Frontal cortex (tissue), 4 donors: Measurements from ENCODE around the gene PLCH1. TPM values are rescaled to one million over a fixed set of nuclear protein-coding genes. Genes with fewer than 3 reads are reported as not detected.

ENCODE experiments used
- DNase-seq, 2 donors: peaks; one replicate each; pipeline ENCODE4 v3.0.0; 2012; ENCODE audit warnings: low spot score in 2 of 2
- FAIRE-seq: peaks from 2 replicates; lab custom pipeline; 2012; peaks lifted over from hg19 to GRCh38; lab: Jason Lieb, UNC
- total RNA-seq: library from RNA; depleted of rRNA; stranded (reverse); fragments of >200 nt; gene quantifications from one replicate; pipeline ENCODE4 v1.2.3, GENCODE V29; 2014
- donor health status: control.
- donor health status: control.
- donor health status: control.

Gene PLCH1
- total RNA-seq, 1 donor from 2014 or later, result 19.2 TPM

DNA sequence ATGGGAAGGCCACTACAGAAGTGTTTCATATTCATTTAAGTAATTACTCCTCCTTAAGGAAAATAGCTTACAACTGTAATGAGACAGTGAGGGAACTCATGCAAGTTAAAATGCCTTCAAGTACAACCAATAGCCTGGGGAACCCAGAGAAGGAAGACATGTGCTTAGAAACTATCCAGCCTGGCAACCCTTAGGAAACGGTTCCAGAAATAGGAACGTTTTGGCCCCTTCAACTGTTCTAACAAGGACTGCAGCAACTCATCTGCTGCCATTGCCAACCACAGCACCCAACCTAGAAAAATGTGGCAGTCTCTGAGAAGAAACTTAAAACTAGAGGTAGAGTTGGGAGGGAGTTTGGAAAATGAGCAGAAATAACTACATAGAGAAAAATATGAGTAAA is 303.8 kb downstream of the PLCH1 start:
- DNase-seq (no peak), FAIRE-seq (no peak)

DNA sequence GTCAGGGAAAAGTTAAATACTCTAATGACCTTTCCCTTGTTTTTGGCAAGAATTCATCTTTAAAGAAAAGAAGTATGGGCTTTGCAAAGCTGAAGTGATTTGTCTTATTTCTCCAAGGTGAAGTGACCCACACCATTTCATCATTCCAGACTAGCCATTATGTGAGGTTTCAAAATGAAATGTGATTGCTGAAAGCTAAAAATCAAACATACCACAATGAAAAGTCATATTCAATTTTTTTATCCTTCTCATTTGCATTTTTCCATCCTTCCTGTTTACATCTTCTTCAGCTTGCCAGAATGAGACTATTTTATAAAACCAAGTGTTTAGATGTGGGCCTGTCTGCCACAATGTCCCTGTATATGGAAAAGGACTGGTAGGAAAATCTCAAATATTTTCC is 309.1 kb downstream of the PLCH1 start:
- DNase-seq, result no peak
- FAIRE-seq, result no peak

DNA sequence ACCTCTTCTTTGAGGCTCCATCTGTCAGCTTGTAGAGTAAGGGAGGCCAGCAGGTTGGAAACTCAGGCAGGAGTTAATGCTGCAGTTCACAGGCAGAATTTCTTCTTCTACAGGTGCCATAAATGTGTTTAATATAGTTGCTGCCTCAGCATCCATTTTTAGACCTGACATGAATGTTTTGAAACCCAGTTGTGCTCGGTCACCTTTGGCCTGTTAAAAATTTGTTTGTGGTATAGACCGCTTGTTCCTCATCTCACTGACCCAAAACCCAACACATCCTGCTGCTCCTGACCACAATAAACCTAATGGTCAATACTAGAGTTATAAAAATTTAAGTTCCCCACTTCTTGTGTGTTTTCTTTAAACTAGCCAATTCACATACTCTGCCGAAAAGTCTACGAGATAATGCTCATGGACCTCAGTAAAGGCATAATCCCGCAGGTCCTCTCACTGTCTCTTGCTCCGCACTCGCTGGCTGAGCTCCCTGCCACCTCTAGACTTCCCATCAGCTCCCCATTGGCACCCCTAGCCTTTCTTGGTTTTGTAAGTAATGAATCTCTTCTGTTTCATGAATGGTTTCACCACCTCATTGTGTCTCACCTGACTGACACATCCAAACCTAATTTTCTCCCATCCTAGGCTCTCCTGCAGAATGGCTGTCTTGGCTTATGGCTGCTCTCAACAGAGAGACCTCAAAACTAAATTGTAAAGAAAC is 312.9 kb downstream of the PLCH1 start:
- FAIRE-seq (no peak), DNase-seq (no peak)

DNA sequence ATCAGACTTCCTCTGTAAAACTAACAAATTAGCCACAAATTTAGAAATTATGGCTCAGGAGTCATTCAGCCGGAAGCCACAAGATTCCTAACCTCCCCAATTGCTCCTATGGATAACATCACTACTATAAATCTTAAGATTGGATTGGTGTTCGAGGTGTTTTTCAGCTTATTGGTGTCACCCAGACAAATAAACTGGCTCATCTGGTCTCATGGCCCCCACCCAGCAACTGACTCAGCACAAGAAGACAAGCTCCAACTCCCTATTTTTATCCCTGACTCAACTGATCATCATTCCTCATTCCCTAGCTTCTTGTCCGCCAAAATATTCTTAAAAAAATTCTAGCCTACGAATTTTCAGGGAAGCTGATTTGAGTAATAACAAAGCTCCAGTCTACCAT is 316.3 kb downstream of the PLCH1 start:
- no peak for FAIRE-seq

DNA sequence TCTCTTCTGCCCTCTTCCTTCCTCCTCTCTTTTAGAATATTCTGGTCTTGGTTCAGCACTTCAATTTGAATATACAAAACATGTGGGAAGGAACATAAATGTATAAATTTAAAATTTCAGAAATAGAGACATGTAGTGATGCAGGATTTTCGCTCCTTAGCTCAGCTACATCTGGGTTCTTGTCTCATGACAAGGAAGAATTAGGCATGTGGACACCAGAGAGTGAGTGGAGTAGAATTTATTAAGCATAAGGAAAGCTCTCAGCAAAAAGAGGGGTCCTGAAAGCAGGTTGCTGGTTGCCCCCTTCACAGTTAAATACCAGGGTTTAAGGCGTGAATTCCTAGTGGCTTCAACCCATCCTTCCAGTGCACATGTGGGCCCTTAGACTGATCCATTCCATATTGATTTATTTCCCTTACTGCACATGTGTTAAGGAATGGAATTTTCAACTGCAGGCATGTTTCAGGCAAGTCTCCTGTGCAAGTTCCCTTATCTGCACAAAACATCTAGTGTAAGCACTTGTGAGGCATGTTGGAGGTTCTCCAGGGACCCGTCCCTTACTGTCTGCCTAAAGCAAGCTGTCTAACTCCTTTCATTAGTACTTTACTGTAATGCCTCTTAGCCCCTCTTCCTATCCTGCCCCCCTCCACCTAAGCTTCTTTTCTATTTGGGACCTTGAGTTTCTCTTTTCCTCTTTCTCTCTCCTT is 318.2 kb downstream of the PLCH1 start:
- FAIRE-seq, result no peak
- DNase-seq, result no peak

More for the DNA sequence above, 316.3 kb downstream of the PLCH1 start:
- no peak for DNase-seq

DNA sequence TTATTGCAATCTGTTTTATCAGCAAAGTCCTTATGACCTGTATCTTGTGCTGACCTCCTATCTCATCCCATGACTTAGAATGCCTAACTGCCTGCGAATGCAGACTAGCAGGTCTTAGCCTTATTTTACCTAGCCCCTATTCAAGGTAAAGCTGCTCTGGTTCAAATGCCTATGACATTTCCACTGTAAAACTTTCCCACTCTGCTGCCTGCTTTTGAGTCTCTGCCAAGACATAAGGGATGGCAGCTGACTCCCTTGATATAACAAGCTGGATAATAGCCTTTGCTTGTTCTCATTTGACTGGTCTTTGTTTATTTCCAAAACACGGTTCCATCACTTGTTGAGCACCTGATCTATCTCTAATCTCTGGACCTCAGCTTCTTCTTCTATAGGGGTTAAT is 319.5 kb downstream of the PLCH1 start:
- FAIRE-seq (no peak), DNase-seq (no peak)

DNA sequence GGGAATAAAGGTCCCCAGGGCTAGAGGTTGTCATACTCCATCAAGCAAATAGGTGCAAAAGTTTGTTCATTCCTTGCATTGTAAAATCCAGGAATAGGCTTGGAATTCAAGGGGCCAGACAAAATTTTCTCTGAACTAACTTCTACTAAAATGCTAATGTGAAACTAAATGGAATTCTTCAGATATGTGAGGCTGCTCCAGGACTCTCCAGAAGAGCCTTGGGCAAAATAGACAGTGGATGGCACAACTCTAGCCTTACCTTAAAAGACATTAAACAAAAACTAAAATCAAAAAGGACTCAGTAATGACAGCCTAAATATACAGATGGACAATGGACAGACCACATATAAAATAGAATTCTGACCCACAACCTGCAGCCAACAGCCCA is 320.6 kb downstream of the PLCH1 start:
- no peak for FAIRE-seq
- no peak for DNase-seq

DNA sequence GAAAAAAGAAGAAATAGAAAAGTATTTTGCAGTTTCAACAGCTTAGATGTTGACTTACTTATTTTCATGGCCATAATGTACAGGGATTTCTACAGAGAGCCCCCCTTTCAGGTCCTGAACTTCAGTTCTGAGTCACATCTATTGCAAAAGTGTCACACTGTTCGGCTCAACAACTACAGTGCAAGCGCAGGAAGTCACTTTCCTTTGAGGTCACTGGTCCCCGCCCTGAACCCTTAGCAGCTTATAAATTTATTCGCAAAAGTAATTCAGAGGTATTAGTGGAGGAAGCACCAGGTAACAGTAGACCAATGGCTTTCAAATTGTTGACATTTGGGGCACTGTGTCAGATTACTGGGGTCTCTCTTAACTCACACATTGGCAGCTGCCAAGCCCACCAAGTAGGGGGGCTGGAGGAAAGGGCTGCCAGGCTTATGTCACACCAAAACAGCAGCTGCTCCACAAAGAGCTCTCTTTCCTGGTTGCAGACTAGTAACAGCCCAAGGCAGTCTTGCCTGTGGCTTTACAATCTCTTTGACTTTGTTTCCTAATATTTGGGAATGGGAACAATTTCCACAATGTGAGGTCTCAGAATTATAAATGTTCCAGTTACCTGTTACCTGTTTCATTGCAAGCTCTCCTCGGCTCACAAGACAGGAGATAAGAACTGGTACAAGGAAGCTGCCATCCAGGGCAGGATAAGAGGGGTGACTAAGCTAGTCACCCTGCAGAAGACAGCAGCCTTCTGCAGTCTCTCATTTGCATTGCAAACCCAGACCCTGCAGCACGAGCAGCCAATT is 321.1 kb downstream of the PLCH1 start:
- no peak for FAIRE-seq
- no peak for DNase-seq

DNA sequence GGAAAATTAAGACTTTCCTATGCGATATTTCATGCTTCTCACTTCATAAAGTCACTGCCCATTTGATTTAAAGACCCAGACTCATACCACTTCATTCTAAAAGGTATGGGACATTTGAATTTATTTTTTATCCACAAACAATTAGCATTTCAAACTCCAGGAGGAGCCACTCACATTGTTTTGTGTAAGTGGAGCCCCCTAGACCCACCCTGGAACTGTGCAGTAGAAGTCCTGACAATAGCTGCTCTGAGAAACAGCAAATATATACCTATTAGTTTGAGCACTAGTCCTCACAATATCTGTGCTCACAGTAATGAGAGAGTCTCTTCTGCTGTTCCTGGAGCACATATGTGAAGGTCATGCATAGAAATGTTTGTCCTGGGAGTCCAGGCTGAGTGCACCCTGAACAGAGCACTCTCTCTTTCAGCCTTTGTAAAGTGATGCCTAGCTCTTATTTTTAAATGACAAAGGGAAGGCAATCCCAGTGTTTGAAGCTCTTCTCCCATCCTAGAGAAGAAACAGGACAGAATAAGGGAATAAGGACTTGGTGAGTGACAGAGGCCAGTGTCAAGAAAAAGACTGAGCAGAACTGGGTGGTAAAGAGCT is 323.9 kb downstream of the PLCH1 start:
- FAIRE-seq, result no peak
- DNase-seq, result no peak

DNA sequence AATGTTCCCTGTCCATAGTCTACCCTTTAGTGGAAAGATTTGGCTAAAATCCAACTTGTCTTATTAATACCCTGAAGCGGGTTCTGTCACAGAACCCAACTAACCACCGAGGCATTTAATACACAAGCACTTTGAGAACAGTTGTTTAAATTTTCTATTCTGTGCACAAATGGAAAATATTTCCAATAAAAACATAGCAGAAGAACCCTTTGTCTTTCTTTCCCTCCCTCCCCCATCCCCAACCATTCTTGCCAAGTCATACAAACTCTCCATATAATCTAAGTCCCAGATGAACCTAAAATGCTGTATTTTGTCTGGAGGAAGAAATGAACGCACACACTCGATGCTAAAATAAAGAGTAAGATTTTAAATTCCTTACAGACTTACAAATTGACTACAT is 324.5 kb downstream of the PLCH1 start:
- FAIRE-seq (no peak), DNase-seq (no peak)

DNA sequence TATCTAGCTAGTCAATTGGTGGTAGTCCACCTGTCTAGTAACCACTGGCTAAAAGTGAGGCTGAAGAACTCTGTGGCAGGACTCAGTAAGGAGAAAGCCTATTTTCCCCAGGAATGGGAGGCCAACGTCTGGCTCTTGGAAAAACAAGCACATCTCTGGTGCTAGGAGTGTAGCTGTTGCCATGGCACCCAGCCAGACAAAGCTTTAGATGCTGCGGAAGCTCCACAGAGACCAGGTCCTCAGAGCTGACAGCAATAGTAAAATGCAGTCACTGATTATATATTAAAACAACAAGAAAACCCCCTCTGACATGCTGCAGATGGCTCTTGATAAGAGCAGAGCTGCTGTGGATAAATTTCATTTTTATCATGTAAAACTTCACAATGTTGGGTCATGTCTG is 326.5 kb downstream of the PLCH1 start:
- peak in 1 of 2 donors; percentile 10 for DNase-seq
- FAIRE-seq, result no peak

DNA sequence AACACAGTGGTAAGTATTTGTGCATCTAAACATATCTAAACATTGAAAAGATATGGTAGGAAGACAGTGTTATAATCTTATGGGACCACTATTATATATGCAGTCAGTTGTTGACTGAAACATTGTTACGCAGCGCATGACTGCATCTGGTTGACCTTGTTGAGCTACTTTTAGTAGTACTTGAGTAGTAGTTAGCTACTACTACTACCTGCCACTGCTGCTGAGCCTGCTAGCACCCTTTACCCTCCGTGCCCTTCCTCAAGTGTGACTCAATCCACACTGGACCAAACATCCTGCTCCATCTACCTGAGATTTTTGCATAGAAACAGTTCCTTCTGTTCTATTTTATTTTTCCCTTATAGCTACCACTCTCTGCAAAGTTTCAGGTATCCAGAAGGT is 327.8 kb downstream of the PLCH1 start:
- DNase-seq (no peak), FAIRE-seq (no peak)

DNA sequence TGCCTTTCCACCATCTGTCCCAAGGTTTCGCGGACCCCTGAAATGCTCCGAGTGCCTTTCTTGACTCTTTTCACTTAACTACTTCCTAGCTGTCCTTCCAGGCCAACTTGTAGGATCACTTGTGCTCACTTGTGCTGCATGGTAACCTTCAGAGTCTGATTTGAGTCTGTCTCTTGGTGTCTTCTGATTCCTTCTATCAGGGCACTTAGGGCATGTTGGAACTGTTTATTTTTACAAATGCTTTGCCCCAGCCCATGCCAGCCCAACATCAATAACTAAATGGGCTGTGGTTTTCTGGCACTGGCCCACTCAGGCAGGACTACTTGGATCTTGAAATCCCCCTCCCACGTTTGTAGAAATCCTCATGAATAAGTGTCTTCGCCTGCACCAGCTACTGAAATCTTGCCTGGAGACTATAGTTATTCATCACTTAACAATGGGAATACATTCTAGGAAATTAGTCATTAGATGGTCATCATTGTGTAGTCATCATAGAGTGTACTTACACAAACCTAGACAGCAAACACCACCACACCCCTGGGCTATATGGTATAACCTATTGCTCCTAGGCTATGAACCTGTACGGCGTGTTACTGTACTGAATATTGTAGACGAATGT is 328.3 kb downstream of the PLCH1 start:
- FAIRE-seq, result no peak
- DNase-seq, result no peak

DNA sequence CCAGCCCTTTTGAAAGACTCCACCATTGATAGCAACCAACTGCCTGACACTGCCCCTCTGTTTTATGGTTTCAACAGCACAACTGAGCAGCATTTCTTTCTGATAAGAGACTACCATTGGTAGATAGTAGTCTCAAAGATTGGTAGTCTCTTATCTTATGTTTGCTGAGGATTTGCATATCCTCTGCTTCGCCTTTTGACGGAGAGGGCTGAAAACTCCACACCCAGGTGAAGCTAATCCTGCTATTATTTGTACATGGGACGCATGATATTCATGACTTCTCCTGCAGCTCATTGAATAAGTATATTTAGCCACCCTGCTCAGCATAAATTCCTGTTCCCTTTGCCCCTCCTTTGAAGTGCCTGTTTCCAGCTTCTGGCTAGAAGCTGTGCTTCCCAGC is 332.0 kb downstream of the PLCH1 start:
- no peak for FAIRE-seq
- no peak for DNase-seq

DNA sequence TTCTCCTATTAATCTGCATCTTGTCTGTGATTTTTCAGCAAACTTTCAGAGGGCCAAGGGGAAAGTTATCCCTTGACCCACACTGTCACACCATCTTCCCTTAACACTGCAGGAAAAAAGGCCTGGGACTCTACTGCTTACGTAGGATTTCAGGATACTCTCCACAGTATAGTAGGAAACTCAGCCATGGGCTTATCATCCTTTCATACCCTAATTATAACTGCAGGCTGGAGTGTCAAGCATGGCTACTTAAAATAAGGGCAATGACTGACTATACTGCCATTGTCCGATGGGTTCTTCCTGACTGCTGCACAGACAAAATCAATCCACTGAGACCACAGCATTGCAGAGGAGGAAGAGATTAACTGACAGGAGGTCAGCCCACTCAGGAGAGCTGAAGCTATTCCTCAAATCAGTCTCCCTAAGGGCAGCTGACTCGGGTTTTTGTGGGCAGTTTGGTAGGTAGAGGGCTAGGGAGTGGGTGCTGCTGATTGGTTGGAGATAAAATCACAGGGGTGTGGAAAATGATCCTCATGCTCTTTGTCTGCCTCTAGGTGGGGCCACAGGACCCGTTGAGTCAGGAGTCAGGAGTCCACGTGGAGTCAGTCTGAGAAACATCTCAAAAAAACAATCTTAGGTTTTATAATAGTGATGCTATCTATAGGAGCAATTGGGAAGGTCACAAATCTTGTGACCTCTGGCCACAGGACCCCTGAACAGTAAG is 333.2 kb downstream of the PLCH1 start:
- DNase-seq (no peak), FAIRE-seq (no peak)

DNA sequence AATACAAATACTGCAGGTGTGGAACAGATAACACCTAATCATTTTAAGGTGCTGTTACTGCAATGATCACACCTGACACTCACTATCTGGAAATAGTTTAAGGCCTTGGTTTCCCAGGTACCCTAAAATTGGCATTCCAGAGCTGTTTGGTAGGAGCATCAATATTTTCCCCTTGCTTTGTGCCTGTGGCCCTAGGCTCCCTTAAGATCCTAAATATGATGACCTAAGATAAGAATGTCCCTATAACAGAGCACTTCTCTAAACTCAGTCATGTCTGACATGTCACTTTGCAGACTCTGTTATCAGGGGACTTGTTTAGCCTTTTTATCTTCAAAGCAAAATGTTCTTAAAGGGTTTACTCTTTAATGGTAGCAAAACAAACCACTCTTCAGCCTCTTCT is 335.5 kb downstream of the PLCH1 start:
- no peak for FAIRE-seq
- DNase-seq, result no peak

DNA sequence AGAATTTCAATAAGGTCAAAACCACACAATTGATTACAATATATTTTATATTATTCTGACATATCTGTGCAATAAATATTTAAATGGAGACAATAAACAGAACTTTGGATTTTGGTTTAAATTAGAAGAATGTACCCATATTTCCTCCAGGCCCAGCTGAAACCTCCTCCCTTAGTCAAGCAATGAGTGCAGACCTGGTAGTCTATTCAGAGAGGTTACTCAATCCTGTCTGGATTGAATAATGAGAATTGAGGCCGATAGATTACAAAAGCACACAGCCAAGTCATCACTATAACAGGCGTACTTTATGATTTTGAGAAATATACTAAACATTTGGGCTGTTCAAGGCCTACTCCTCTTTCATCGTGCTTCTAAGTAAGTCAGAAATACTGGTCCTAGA is 336.9 kb downstream of the PLCH1 start:
- FAIRE-seq, result no peak
- DNase-seq, result no peak

DNA sequence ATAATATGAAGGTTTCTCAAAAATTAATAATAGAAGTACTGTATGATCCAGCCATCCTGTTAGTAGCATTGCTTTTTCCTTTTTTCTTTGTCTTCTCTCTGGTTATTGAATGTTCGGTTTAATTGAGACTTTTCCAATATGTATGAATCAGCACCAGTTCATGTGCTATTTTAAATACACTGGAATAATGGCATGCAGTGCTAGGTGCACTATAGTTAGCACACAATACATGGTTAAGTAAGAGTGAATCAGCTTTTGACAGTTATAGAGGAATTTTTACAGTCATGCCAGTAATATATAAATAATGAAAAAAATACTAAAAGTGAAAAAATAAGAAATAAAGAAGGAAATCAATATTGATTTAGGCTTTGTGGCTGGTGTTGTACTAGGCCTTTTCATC is 337.5 kb downstream of the PLCH1 start:
- DNase-seq (no peak), FAIRE-seq (no peak)

DNA sequence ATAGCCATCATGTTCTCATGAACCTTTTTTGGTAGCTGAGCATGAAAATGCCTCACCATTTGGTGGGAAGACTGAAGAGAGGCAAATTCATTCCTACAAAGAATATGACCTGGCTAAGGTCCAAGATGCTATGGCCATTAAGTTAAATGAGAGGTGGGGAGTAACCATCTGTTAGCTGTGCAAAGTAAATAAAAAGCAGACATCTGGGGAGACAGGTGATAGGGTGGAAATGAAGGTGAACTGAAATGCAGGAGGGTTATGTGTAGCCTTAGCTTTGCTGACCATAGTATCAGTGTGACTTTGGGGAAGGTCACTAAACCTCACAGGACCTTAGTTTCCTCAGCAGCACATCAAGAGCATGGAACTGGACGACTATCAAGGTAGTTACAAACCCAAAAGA is 340.4 kb downstream of the PLCH1 start:
- FAIRE-seq (no peak), DNase-seq (no peak)

DNA sequence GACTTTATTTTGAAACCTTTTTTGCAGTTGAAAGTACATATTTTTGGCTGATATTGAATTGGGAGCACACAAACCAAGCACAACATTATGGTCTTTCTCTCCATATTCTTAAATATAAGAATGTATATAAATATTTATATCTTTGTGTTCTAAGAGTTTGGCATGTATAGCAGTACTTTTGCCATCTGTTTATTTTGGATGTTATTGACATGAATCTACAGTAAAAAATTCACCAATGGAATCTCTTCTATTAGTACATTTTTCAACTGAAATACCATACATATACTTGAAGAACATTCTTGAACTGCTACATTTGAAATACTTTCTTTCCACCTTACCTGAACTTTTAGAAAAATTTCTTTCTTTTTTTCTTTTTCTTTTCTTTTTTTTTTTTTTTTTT is 342.2 kb downstream of the PLCH1 start:
- FAIRE-seq (peak; percentile 19), DNase-seq (no peak)
